Liver (tissue), 9 donors: Measurements from ENCODE around the gene ACTR2. TPM values are rescaled to one million over a fixed set of nuclear protein-coding genes. Genes with fewer than 3 reads are reported as not detected.

Source experiments
- DNase-seq: peaks from one replicate; pipeline ENCODE4 v3.0.0-alpha.2; 2017; ENCODE audit warnings: low spot score
- H3K27ac ChIP-seq, 2 donors: one replicate each; pipeline ENCODE4 v1.7.0; 2013; ENCODE audit warnings: inconsistent platforms in 2 of 2, low read length in 2 of 2, control low read depth in 1 of 2, low read depth in 1 of 2, mild to moderate bottlenecking in 1 of 2
- H3K27me3 ChIP-seq, 4 donors: one replicate each; pipeline versions ENCODE4 v1.6.1 to v1.7.0; 2013; ENCODE audit warnings: low read length in 3 of 4, inconsistent platforms in 1 of 4, mild to moderate bottlenecking in 1 of 4, moderate library complexity in 1 of 4; ENCODE audit not compliant: control insufficient read depth in 4 of 4, insufficient read depth in 4 of 4
- H3K36me3 ChIP-seq, 4 donors: one replicate each; pipeline versions ENCODE4 v1.6.1 to v1.7.0; 2013; ENCODE audit warnings: low read length in 3 of 4, mild to moderate bottlenecking in 3 of 4, low read depth in 1 of 4, moderate library complexity in 1 of 4; ENCODE audit not compliant: control insufficient read depth in 4 of 4, insufficient read depth in 3 of 4
- H3K4me1 ChIP-seq, 4 donors: one replicate each; pipeline versions ENCODE4 v1.6.1 to v1.7.0; 2013; ENCODE audit warnings: low read length in 3 of 4, mild to moderate bottlenecking in 3 of 4, moderate library complexity in 1 of 4; ENCODE audit not compliant: control insufficient read depth in 4 of 4, insufficient read depth in 4 of 4
- H3K4me3 ChIP-seq, 3 donors: one replicate each; pipeline versions ENCODE4 v1.6.1 to v1.7.0; 2013; ENCODE audit warnings: low read length in 3 of 3, control low read depth in 1 of 3, low read depth in 1 of 3, mild to moderate bottlenecking in 1 of 3
- H3K9ac ChIP-seq, 2 donors: one replicate each; pipeline ENCODE4 v1.7.0; 2013; ENCODE audit warnings: low read length in 2 of 2, mild to moderate bottlenecking in 2 of 2, moderate library complexity in 2 of 2, control low read depth in 1 of 2, low read depth in 1 of 2
- H3K9me3 ChIP-seq, 4 donors: one replicate each; pipeline versions ENCODE4 v1.6.1 to v1.7.0; 2013; ENCODE audit warnings: low read length in 3 of 4; ENCODE audit not compliant: control insufficient read depth in 4 of 4
- ATF3 ChIP-seq: IDR thresholded peaks from 2 replicates; pipeline ENCODE4 v1.6.1; 2016; ENCODE audit warnings: antibody characterized with exemption
- EGR1 ChIP-seq, 2 donors: IDR thresholded peaks; 2 replicates each; pipeline ENCODE4 v1.6.1; 2016 to 2018; ENCODE audit warnings: antibody characterized with exemption in 2 of 2, low read depth in 2 of 2
- FOXA1 ChIP-seq: IDR thresholded peaks from 2 replicates; pipeline ENCODE4 v1.6.1; 2016; ENCODE audit warnings: antibody characterized with exemption
- FOXA2 ChIP-seq: IDR thresholded peaks from 2 replicates; pipeline ENCODE4 v1.6.1; 2016; ENCODE audit warnings: antibody characterized with exemption
- GABPA ChIP-seq, 2 donors: IDR thresholded peaks in 1 of 2; conservative IDR thresholded peaks in 1 of 2; 2 replicates each; pipeline ENCODE4 v1.6.1; 2016; ENCODE audit warnings: antibody characterized with exemption in 2 of 2, mild to moderate bottlenecking in 1 of 2, moderate library complexity in 1 of 2
- HNF4A ChIP-seq, 2 donors: conservative IDR thresholded peaks; 2 replicates each; pipeline ENCODE4 v1.6.1; 2016; ENCODE audit warnings: antibody characterized with exemption in 2 of 2, mild to moderate bottlenecking in 2 of 2
- HNF4G ChIP-seq: IDR thresholded peaks from 2 replicates; pipeline ENCODE4 v1.6.1; 2016; ENCODE audit warnings: antibody characterized with exemption
- JUND ChIP-seq, 2 donors: IDR thresholded peaks; 2 replicates each; pipeline ENCODE4 v1.6.1; 2016; ENCODE audit warnings: antibody characterized with exemption in 2 of 2
- MAX ChIP-seq: IDR thresholded peaks from 2 replicates; pipeline ENCODE4 v1.6.1; 2016; ENCODE audit warnings: antibody characterized with exemption
- NR2F2 ChIP-seq: IDR thresholded peaks from 2 replicates; pipeline ENCODE4 v1.6.1; 2016; ENCODE audit warnings: antibody characterized with exemption
- RAD21 ChIP-seq, 2 donors: IDR thresholded peaks; 2 replicates each; pipeline ENCODE4 v1.6.1; 2016; ENCODE audit warnings: antibody characterized with exemption in 2 of 2, mild to moderate bottlenecking in 2 of 2
- RXRA ChIP-seq, 2 donors: IDR thresholded peaks; 2 replicates each; pipeline ENCODE4 v1.6.1; 2017 to 2018; ENCODE audit warnings: antibody characterized with exemption in 2 of 2, mild to moderate bottlenecking in 1 of 2
- SP1 ChIP-seq: IDR thresholded peaks from 2 replicates; pipeline ENCODE4 v1.6.1; 2018; ENCODE audit warnings: antibody characterized with exemption, mild to moderate bottlenecking
- TAF1 ChIP-seq: conservative IDR thresholded peaks from 2 replicates; pipeline ENCODE4 v1.6.1; 2016; ENCODE audit warnings: antibody characterized with exemption, mild to moderate bottlenecking
- YY1 ChIP-seq: IDR thresholded peaks from 2 replicates; pipeline ENCODE4 v1.6.1; 2016; ENCODE audit warnings: antibody characterized with exemption, mild to moderate bottlenecking
- ZBTB33 ChIP-seq: IDR thresholded peaks from 2 replicates; pipeline ENCODE4 v1.6.1; 2016; ENCODE audit warnings: antibody characterized with exemption
- WGBS: extraction: QIAGEN DNeasy Blood & Tissue Kit; methylation state at CpG from one replicate; pipeline ENCODE4 v1.1.7; 2013; 5-methylcytosine and 5-hydroxymethylcytosine counted together
- polyA plus RNA-seq, 2 donors: library from polyadenylated mRNA; stranded (reverse) in 1 of 2; unstranded in 1 of 2; fragments of 200-250 nt in 1 of 2; fragments of >200 nt in 1 of 2; fragmentation: Nextera tagmentation in 1 of 2; extraction: Ambion mirVana in 1 of 2; gene quantifications; one replicate each; pipeline versions ENCODE4 v1.2.1 to v1.2.3, GENCODE V29; 2013 to 2015
- total RNA-seq, 2 donors: library from RNA; depleted of rRNA; stranded (reverse); fragments of >200 nt; gene quantifications; one replicate each; pipeline ENCODE4 v1.2.3, GENCODE V29; 2014
- TF ChIP-seq, protein P1 (sequence below): IDR thresholded peaks from 2 replicates; pipeline ENCODE4 v1.6.1; 2016; ENCODE audit warnings: antibody characterized with exemption, mild to moderate bottlenecking
- TF ChIP-seq, protein P2 (sequence below): fragments of 150-350 bp; IDR thresholded peaks from 2 replicates; pipeline ENCODE4 v1.5.1; 2017; ENCODE audit warnings: improper control_type of control experiment, low read depth, low read length; ENCODE audit not compliant: missing input control
- donor health status: healthy.
- donor health status: healthy.
- donor health status: healthy.
- donor health status: healthy.
- donor health status: healthy.

Gene ACTR2
- total and polyA plus RNA-seq, 4 donors: 21.6 to 72.0 (median 45.9) TPM

DNA sequence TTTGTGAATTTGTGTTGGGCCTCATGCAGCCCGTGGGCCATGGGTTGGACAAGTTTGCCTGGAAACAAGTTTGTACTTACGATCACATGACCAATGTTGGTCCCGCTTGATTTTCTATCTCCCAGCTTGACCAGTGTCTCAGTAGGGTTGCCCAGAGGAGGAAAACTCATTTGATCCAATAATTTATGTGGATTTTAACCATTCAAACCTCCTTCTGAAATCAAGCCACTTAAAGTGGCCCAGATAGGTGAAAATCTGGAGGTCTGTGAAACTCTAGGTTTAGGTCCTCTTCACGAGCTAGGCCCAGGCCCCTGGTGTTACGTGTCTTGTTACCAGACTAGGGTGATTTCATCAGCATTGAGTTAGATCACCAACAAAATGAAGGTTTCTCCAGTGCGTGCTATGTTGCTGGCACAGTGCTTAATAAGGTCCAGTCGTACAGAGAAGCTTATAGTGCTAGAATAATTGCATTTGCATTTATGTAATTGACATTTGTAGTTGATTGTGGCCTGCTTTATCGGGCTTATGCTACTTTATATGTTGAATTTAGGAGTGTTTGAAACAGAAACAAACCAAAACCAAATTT, 4.4 kb downstream of the ACTR2 start:
- no peak for DNase-seq
- TF ChIP-seq RAD21 (IDR thresholded peaks at IDR 0.05) (no peak), JUND (IDR thresholded peaks at IDR 0.05) (no peak), ATF3 (no peak), ZBTB33 (no peak), FOXA2 (no peak), RXRA (IDR thresholded peaks at IDR 0.05) (no peak), HNF4G (no peak), MAX (no peak), NR2F2 (no peak), EGR1 (IDR thresholded peaks at IDR 0.05; ENCODE audit: low read depth in 2 of 2) (no peak), HNF4A (conservative IDR thresholded peaks at IDR 0.05) (no peak), SP1 (no peak), YY1 (no peak), FOXA1 (no peak), TAF1 (no peak), GABPA (IDR thresholded peaks at IDR 0.05 in 1 of 2, conservative IDR thresholded peaks at IDR 0.05 in 1 of 2) (no peak)
- TF ChIP-seq, protein P1, sequence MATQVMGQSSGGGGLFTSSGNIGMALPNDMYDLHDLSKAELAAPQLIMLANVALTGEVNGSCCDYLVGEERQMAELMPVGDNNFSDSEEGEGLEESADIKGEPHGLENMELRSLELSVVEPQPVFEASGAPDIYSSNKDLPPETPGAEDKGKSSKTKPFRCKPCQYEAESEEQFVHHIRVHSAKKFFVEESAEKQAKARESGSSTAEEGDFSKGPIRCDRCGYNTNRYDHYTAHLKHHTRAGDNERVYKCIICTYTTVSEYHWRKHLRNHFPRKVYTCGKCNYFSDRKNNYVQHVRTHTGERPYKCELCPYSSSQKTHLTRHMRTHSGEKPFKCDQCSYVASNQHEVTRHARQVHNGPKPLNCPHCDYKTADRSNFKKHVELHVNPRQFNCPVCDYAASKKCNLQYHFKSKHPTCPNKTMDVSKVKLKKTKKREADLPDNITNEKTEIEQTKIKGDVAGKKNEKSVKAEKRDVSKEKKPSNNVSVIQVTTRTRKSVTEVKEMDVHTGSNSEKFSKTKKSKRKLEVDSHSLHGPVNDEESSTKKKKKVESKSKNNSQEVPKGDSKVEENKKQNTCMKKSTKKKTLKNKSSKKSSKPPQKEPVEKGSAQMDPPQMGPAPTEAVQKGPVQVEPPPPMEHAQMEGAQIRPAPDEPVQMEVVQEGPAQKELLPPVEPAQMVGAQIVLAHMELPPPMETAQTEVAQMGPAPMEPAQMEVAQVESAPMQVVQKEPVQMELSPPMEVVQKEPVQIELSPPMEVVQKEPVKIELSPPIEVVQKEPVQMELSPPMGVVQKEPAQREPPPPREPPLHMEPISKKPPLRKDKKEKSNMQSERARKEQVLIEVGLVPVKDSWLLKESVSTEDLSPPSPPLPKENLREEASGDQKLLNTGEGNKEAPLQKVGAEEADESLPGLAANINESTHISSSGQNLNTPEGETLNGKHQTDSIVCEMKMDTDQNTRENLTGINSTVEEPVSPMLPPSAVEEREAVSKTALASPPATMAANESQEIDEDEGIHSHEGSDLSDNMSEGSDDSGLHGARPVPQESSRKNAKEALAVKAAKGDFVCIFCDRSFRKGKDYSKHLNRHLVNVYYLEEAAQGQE: no peak
- TF ChIP-seq, protein P2, sequence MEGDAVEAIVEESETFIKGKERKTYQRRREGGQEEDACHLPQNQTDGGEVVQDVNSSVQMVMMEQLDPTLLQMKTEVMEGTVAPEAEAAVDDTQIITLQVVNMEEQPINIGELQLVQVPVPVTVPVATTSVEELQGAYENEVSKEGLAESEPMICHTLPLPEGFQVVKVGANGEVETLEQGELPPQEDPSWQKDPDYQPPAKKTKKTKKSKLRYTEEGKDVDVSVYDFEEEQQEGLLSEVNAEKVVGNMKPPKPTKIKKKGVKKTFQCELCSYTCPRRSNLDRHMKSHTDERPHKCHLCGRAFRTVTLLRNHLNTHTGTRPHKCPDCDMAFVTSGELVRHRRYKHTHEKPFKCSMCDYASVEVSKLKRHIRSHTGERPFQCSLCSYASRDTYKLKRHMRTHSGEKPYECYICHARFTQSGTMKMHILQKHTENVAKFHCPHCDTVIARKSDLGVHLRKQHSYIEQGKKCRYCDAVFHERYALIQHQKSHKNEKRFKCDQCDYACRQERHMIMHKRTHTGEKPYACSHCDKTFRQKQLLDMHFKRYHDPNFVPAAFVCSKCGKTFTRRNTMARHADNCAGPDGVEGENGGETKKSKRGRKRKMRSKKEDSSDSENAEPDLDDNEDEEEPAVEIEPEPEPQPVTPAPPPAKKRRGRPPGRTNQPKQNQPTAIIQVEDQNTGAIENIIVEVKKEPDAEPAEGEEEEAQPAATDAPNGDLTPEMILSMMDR: no peak
- H3K36me3 ChIP-seq: no peaks in the 10 kb centered on the region
- 84% methylated on average over 8 of the region's 8 CpGs for WGBS
- H3K9me3 ChIP-seq: no peaks in the 10 kb centered on the region
- H3K27me3 ChIP-seq: no peaks in the 10 kb centered on the region
- H3K4me3 ChIP-seq: no peak overlapping the region
- no peak overlapping the region for H3K9ac ChIP-seq
- no peak overlapping the region for H3K27ac ChIP-seq
- peaks cover 0 to 19% (median 9%) of the 10 kb centered on the region in 4 donors for H3K4me1 ChIP-seq
